ENCODE results near the gene MFNG.

The MFNG gene

DNA sequence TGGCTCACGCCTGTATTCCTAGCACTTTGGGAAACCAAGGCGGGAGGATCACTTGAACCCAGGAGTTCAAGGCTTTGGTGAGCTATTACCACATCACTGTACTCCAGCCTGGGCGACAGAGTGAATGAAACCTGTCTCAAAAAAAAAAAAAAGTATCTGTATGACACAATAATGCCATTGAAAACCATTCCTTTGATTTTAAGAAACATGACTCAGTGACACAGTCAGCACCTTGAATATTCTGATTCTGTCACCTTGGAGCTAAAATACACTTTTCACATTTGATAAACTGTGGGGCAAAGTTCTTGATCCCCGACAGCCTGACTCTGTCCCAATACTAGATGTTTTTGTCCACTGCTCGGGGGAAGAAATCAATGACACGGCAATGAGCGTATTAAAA is 42.2 kb downstream of the MFNG start:
- DNase-seq (ENCODE audit: low spot score): no peak

- DNase-seq (ENCODE audit: low spot score): no peak
Measured at GRCh38 chr22:37443086-37443485, 43.1 kb downstream of the MFNG start.

GRCh38 chr22:37442537-37442936 is 43.6 kb downstream of the MFNG start:
- no peak for DNase-seq (ENCODE audit: low spot score)

DNA sequence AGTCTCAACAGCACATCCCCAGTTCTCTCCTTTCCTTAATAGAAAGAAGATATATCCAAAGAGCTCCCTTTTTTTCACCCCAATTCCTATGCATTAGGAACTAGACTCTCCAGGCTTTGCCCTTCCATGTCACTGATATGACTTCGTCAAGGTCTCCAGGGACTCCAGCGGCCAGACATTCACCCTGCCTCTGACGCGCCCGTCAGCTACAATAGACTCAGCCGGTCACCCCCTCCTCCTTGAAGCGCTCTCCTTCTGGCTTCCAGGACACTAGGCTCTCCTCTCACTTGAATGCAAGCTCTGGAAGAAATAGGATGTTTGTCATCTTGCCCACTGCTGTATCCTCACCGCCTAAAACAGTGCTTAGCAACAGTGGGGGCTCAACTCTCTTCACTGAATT is 44.0 kb downstream of the MFNG start:
- DNase-seq (ENCODE audit: low spot score): no peak

GRCh38 chr22:37440875-37441274 is 45.3 kb downstream of the MFNG start:
- no peak for DNase-seq (ENCODE audit: low spot score)

DNA sequence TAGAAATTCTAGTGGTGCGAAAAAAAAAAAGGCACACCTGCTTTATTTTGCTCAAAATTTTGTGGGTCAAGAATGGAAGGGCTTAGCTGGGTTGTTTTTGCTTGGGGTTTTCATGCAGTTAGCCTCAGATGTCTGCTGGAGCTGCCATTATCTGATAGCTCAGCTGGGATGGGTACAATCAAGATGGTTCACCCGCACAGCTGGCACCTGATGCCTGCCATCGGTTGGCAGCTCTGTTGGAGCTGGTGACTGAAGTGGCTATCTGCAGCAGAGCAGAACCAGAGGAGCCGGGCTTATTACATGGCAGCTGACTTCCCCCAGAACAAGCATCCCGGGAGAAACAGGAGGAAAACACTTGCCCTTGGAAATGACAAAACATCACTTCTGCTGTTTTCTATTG is 46.8 kb downstream of the MFNG start:
- no peak for DNase-seq (ENCODE audit: low spot score)

GRCh38 chr22:37435970-37436603 is 50.1 kb downstream of the MFNG start:
- DNase-seq (ENCODE audit: low spot score): peak; percentile 56

GRCh38 chr22:37433786-37434185 is 52.4 kb downstream of the MFNG start:
- no peak for DNase-seq (ENCODE audit: low spot score)

DNA sequence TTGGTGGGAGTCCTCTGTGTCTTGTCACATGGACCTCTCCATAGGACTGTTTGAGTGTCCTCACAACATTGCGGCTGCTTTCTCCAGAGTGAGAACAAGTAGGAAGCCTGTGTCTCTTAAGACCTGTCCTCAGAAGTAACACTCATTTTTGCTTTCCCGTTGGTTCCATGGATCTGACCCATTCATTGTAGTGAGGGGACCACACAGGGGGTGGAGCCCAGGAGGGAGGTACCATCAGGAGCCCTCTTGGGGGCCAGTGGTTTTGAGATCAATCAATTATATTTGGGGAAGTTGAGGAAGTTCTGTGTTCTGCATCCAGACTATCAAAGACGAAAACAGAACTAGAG is 53.5 kb downstream of the MFNG start:
- DNase-seq (ENCODE audit: low spot score): no peak

DNA sequence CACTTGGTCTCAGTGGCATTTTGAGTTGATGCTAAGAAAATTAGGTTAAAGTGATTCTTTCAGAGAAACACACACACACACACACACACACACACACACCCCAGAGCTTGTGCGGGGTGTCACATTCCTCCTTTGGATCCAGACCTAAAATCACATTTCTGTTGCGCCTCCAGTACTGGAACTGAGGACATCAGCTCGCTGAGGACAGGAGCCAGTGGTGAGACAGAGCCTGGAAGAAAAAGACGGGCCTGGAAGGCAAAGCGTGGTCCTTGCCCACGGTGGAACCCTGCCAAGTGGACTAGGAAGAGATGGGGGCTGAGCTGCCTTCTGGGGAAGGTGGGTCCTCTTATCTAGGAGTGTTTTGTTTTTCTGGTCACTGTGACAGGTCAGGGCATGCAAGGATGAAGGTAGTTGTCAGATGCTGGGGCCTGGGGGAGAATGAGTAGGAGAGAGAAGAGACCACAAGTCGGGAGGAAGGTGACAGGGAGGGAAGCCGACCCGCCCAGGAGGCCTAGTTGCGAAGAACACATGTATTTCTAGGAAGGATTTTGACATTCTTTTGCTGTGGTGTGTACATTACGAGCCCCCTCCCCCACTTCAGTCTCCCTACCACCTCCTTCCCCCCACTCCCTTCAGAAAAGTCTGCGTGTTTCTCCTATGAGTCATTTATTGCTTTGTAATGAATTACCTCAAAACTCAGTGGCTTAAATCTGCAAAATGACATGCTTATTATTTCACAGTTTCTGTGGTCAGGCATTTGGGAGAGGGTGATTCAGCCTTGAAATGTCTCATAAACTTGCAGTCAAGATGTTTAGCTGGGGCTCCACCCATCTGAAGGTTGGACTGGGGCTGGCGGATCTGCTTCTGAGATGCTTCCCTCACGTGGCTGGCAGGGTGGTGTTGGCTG is 54.1 kb downstream of the MFNG start:
- no peak for DNase-seq (ENCODE audit: low spot score)

DNA sequence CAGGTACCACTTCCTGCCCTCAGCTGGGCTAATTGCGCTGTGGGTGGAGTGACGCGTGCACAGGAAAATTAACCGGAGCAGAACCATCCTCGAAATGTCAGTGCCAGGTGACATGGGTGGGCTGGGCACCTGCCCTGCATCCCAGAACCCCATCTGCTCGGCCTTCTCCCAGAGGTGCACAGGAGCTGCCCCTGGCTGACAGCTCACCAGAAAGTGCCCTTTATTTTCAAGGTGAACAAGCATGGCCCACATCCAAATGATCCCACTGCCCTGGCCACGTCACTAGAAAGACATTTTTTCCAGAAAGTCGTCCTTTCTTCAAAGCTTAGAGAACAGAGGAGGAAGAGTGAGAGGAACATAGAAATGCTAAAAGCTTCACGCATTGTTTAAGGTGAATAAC is 54.8 kb downstream of the MFNG start:
- DNase-seq (ENCODE audit: low spot score): no peak

DNA sequence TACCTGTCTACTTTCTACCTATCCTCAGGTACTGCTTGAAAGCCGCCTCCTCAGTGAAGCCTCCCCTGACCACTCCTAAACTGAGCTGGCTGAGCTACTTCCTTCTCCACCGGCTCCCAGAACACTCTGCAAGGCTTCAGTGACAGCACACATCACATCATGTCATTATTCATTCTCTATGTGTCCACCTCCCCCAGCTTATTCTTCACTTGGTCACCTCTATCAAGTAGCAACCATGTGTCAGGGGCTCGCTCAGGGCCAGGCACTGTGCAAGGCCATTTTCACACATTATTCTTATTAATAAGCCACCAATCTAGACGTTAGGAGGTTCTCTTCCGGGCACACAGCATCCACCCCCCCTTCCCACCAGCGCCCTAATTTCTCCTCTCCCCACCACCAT is 55.2 kb downstream of the MFNG start:
- no peak for DNase-seq (ENCODE audit: low spot score)

GRCh38 chr22:37428649-37429586 is 57.3 kb downstream of the MFNG start:
- peak; percentile 84 for DNase-seq (ENCODE audit: low spot score)

DNA sequence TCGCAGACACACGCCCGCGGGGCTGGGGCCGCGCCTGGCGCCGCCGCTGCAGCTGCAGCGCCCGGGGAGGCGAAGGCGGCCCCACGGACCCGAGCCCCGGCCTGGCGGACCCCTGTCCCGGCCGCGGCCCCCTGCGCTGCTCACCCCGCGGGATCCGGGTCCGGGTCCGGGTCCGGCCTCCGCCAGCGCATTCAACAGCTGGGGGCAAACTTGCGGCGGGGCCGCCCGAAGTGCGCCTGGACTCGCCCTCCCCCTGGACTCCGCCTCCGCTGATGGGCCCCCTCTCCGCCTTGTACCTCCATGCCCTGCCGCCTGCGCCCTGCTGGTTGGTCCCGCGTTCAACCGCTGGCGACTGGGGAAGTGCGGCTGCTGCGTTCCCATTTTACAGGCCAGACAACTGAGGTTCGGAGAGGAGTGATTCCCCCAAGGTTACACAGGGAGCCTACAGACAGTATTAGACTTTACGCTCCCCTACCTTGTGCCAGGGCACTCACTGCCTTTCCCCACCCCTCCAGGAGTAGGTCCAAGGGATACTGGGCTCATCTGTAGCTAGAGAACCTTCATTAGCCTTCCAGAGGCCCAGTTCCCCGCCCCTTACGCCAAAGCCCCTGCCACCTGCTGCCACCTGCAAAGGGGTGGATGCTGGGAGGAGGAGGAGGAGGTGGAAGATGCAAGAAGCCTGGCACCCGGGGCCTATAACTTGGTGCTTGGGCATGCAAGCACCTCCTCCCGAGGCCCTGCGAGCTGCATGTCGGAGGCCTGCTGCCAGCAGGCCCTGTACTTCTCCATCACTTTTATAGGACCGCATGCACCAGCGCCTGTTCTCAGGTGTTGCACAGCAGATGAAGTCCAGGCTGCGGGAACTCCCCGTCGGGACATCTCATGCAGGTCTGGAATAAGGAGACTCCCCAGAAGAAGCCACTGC is 58.2 kb downstream of the MFNG start:
- DNase-seq (ENCODE audit: low spot score): no peak

- DNase-seq (ENCODE audit: low spot score): peak; percentile 66
Measured at GRCh38 chr22:37427135-37427710, 59.0 kb downstream of the MFNG start, which contains the start of gene ELFN2. TSS of gene ELFN2 (minus strand) at chr22:37427479. CDS start at chr22:37375534, 51,945 bp downstream.

GRCh38 chr22:37426706-37427134 is 59.5 kb downstream of the MFNG start:
- DNase-seq (ENCODE audit: low spot score): no peak

GRCh38 chr22:37425800-37426705 is 60.1 kb downstream of the MFNG start:
- no peak for DNase-seq (ENCODE audit: low spot score)

- no peak for DNase-seq (ENCODE audit: low spot score)
Measured at GRCh38 chr22:37425369-37425768, 60.8 kb downstream of the MFNG start.

GRCh38 chr22:37423283-37423682 is 62.9 kb downstream of the MFNG start:
- DNase-seq (ENCODE audit: low spot score): no peak

DNA sequence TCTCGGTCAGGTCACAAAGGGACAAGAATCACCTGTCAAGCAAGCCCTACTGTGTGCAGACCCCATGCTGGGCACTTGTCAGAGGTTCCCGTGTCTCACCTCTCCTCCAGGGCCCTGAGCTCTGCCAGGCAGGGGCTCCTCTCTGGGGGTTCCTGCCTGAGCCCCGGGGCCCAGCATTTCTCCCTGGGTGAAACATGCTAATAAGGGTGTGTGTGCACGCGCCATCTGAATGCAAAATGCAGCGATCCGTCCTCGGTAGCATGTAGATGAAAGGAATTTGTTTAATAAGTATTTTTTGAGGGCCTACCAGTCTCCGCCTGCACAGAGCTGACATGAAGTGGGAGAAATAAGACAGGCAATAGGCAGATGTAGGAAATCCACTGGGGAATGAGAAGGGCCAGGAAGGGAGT is 64.7 kb downstream of the MFNG start:
- DNase-seq (ENCODE audit: low spot score): no peak

Data from ecto neural progenitor cell (in vitro differentiated cells).